GM08714 (cell line): ENCODE measurements around the gene ZNF69.
A peak's percentile ranks its signal among the peaks of the same experiment; 100 is the strongest.
"Not testable (repeated sequence)": the region's sequence is repeated elsewhere in the genome, so short reads cannot be mapped to it uniquely, and the experiment has no call there.

Experiments
- H3K4me3 ChIP-seq: fragments of 200-500 bp; sonication (Bioruptor generic); 2 replicates; pipeline ENCODE4 v1.5.1; 2014; ENCODE audit warnings: mild to moderate bottlenecking, low read length, inconsistent platforms
- ZNF274 ChIP-seq: IDR thresholded peaks from 2 replicates; pipeline ENCODE4 v1.6.1; 2012; ENCODE audit warnings: mild to moderate bottlenecking, low read depth, low read length

The ZNF69 gene

DNA sequence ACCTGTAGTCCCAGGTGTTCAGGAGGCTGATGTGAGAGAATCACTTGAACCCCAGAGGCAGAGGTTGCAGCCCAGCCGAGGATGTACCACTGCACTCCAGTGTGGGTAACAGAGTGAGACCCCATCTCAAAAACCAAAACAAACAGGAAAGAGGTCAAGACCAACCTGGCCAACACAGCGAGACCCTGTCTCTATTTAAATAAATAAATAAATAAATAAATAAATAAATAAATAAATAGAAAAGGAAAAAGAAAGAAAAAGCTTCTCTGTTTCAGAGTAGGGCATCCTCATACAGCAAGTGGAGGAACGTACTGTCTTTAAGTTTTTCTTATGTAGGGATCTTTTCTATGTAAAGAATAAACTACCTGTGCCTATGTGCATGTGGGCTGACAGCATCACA is 39.6 kb downstream of the ZNF69 start:
- no peak for TF ChIP-seq ZNF274
- H3K4me3 ChIP-seq = no peak overlapping the region; the same call in 1 of the 2 replicates

- H3K4me3 ChIP-seq = no peak overlapping the region
- TF ChIP-seq ZNF274 = no peak
Measured at GRCh38 chr19:11931051-11931450, 43.5 kb downstream of the ZNF69 start.

GRCh38 chr19:11931513-11931912 is 43.9 kb downstream of the ZNF69 start:
- H3K4me3 ChIP-seq = no peak overlapping the region
- no peak for TF ChIP-seq ZNF274

- H3K4me3 ChIP-seq = not testable (repeated sequence)
Measured at GRCh38 chr19:11935829-11936228, 48.2 kb downstream of the ZNF69 start.

DNA sequence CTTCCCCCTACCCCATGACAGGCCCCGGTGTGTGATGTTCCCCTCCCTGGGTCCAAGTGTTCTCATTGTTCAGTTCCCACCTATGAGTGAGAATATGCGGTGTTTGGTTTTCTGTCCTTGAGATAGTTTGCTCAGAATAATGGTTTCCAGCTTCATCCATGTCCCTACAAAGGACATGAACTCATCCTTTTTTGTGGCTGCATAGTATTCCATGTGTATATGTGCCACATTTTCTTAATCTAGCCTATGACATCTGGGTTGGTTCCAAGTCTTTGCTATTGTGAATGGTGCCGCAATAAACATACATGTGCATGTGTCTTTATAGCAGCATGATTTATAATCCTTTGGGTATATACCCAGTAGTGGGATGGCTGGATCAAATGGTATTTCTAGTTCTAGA is 50.8 kb downstream of the ZNF69 start:
- H3K4me3 ChIP-seq = not testable (repeated sequence)

DNA sequence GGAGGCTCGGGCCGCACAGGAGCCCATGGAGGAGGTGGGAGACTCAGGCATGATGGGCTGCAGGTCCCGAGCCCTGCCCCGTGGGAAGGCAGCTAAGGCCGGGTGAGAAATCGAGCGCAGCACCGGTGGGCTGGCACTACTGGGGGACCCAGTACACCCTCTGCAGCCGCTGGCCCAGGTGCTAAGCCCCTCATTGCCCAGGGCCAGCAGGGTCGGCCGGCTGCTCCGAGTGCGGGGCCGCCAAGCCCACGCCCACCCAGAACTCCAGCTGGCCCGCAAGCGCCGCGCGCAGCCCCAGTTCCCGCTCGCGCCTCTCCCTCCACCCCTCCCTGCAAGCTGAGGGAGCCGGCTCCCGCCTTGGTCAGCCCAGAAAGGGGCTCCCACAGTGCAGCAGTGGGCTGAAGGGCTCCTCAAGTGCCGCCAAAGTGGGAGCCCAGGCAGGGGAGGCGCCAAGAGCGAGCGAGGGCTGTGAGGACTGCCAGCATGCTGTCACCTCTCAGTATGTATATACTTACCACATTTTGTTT is 53.8 kb downstream of the ZNF69 start:
- not testable (repeated sequence) for H3K4me3 ChIP-seq

GRCh38 chr19:11942008-11942842 is 54.6 kb downstream of the ZNF69 start:
- no peak overlapping the region for H3K4me3 ChIP-seq
- TF ChIP-seq ZNF274 = no peak

GRCh38 chr19:11942843-11943108 is 55.2 kb downstream of the ZNF69 start:
- no peak overlapping the region for H3K4me3 ChIP-seq
- 0 out of 2 replicates have a peak, but pooled peaks have one; percentile 24 for TF ChIP-seq ZNF274

DNA sequence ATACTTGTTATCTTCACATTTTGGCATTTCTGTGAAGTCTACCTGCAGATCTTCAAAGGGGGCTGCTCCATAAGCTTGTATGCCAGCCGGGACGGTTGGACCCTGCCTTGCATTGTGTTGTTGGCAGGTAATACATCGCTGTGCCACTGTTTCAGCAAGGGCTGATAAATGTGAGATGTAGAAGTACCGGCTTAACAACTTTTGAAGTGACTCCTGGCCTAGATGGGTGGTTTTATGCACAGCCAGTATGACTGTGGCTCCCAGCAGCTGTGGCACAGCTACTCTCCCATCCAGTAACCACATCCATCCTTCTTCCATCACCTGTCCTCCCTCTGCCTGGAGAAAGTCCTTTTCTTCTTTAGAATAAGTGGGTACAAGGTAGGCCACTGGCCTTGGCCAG is 57.1 kb downstream of the ZNF69 start:
- H3K4me3 ChIP-seq = no peak overlapping the region
- TF ChIP-seq ZNF274 = no peak

DNA sequence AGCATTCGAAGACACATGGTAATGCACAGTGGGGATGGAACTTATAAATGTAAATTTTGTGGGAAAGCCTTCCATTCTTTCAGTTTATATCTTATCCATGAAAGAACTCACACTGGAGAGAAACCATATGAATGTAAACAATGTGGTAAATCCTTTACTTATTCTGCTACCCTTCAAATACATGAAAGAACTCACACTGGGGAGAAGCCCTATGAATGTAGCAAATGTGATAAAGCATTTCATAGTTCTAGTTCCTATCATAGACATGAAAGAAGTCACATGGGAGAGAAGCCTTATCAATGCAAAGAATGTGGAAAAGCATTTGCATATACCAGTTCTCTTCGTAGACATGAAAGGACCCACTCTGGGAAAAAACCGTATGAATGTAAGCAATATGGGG is 61.1 kb downstream of the ZNF69 start:
- TF ChIP-seq ZNF274 = no peak
- H3K4me3 ChIP-seq = no peak overlapping the region

- no peak for TF ChIP-seq ZNF274
- H3K4me3 ChIP-seq = no peak overlapping the region
Measured at GRCh38 chr19:11949201-11949600, 61.6 kb downstream of the ZNF69 start.

DNA sequence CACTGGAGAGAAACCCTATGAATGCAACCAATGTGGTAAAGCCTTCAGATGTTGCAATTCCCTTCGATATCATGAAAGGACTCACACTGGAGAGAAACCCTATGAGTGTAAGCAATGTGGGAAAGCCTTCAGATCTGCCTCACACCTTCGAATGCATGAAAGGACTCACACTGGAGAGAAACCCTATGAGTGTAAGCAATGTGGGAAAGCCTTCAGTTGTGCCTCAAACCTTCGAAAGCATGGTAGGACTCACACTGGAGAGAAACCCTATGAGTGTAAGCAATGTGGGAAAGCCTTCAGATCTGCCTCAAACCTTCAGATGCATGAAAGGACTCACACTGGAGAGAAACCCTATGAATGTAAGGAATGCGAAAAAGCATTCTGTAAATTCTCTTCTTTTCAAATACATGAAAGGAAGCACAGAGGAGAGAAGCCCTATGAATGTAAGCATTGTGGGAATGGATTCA is 62.1 kb downstream of the ZNF69 start:
- H3K4me3 ChIP-seq = not testable (repeated sequence)
- TF ChIP-seq ZNF274 = peak; percentile 53; the same call in 1 of the 2 replicates

- TF ChIP-seq ZNF274 = 0 out of 2 replicates have a peak, but pooled peaks have one; percentile 43
- H3K4me3 ChIP-seq = no peak overlapping the region
Measured at GRCh38 chr19:11950312-11950711, 62.7 kb downstream of the ZNF69 start.
